Urothelium cell line (cell line): ENCODE measurements around the gene DESI2.

Source experiments
- DNase-seq: peaks from one replicate; pipeline ENCODE4 v3.0.0; 2011; ENCODE audit warnings: low spot score, mixed read lengths
- FAIRE-seq: peaks from 2 replicates; lab custom pipeline; 2011; peaks lifted over from hg19 to GRCh38; lab: Jason Lieb, UNC

Gene DESI2

DNA sequence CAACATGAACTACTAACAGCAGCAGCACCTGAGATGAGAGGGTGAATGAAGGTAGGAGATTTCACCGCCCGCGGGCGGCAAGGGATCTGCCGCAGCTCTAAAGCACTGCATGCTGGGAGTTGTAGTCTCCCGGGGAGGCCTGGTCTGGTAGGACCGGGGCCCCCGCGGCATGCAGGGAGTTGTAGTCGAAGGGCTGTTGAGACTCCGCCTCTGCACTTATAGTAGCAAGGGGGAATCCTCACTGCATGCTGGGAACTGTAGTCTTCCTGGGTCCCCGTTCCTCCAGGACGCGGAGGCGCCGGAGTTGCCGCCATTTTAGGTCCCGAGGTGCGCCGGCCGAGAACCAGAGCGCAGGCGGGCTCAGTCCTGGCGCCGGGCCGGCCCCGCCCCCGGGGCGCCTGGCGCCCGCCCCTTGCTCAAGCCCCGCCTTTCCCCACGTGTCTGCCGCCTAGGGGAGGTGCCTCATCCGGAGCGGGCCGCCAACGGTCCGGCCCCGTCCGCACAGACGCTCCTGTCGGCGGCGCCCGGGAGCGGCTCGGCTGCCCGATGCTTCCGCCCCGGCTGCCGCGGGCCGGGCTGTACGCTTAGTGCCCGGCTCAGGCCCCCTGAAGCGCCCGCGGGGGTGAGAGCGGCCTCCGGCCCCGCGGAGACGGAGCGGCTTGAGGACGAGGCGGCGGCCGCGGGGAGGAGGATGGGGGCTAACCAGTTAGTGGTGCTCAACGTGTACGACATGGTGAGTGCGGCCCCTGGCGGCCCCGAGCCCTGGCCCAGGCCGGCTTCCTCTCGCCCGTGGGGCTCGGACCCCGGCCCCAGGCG lies at the start of gene DESI2:
Gene DESI2, plus strand, starts transcription at position 504 of the 816 bp plus-strand sequence. Its CDS starts 188 bp downstream, at position 692.
- FAIRE-seq (no peak), DNase-seq (peak; percentile 98)

GRCh38 chr1:244603498-244603897 lies 49.4 kb upstream of the DESI2 start:
- no peak for FAIRE-seq
- peak; percentile 26 for DNase-seq

DNA sequence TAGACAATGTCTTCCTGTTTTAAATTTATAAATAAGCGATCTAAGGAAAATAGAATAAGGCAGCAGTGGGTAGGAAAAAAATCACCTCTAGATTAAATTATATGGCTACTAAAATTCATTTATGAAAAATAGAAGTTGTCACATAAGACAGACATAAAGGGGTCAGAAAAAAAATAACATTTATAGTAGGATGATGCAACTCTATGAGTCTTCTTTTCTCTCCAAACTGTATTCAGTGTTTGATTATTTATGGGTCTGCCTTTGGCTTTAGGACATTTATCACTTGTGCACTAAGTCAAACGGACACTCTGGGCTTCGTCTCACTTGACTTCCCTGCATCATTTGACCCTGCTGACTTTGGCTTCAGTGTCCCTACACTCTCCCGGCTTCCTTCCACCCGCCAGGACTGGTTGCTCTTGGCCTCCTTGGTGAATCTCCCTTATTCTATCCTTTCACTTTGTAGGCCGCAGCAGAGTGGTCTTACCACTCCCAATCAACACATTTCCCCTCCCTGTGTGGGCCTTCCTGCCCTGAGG lies 47.0 kb upstream of the DESI2 start:
- DNase-seq (no peak), FAIRE-seq (no peak)

DNA sequence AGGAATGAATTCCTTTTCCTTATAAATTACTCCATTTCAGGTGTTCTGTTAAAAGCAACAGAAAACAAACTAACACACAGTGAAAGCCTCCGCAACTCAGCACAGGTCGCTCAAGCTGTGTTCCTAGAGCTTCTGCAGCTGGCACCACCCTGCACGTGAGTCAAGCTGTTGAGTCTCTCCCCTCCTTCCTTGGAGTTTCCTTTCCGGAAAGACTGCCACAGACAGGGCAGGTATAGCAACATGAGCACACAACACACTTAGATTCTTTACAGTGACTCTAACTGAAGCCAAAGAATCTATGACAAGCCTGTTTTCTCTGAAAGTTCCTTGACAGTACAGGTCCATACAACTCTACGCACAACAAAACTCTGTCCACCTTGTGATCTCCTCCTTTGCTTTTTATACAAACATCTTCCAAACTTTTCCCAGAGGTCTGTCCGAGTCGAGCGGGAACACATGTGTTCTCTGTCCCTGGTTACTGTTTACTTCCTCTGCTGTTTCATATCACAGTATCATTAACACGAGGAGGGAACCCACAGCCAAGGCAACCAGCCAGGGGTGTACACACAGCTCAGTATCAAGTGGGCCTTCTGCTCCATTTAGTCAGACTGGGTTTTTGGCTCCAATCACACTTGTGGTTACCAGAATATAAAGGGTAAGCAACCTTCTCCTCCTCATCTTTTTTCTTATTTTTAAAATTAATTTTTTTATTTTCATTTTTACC lies 38.7 kb upstream of the DESI2 start:
- DNase-seq (no peak), FAIRE-seq (no peak)

- FAIRE-seq, result no peak
- no peak for DNase-seq
These were observed 38.0 kb upstream of the DESI2 start for GRCh38 chr1:244614879-244615278.

- no peak for DNase-seq
- no peak for FAIRE-seq
These were observed 37.6 kb upstream of the DESI2 start for GRCh38 chr1:244615301-244615700.

- DNase-seq, result no peak
- FAIRE-seq, result no peak
These were observed 26.2 kb upstream of the DESI2 start for GRCh38 chr1:244626709-244627108.

GRCh38 chr1:244628789-244629188 lies 24.1 kb upstream of the DESI2 start:
- FAIRE-seq, result no peak
- DNase-seq, result no peak

- no peak for FAIRE-seq
These were observed 19.8 kb upstream of the DESI2 start for GRCh38 chr1:244633140-244633539.

GRCh38 chr1:244634546-244634945 lies 18.4 kb upstream of the DESI2 start:
- no peak for DNase-seq
- no peak for FAIRE-seq

More at GRCh38 chr1:244633140-244633539, 19.8 kb upstream of the DESI2 start:
- DNase-seq, result no peak

DNA sequence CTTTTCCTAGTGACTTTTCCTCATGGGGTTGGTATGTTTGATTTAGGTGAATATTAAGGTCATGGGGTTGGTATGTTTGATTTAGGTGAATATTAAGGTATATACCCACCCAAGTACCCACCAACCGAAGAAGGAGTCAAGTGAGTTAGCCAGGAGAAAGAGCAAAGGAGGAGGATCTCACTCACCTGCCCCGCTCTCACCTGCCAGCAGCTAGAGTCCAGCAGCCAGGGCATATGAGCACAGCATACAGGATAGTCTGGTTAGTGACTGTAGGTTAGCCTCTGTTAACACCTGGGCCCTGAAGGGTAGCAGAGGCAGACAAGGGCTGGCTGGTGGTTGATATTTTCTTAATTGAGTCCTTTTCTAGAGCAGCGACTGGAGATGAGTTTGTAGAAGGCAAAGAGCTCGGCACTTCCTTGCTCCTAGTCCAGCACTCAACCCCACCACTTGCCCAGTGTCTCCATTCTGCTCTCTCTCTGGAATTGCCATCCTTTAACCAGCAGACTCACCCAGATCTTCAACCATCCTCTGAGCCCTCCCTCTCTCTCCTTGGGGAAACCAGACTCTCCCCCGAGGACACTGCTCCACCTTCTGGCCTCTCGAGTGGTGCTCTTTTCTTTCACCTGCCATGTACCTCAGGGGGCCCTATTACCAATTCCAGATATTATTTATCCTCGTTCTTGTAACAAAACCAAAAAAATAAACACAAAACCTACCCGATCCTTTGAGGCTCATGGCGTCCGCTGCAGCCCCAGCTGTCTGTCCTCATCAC lies 16.3 kb upstream of the DESI2 start:
- no peak for FAIRE-seq
- DNase-seq, result no peak

GRCh38 chr1:244639561-244639960 lies 13.4 kb upstream of the DESI2 start:
- FAIRE-seq (no peak), DNase-seq (no peak)

- no peak for DNase-seq
- no peak for FAIRE-seq
These were observed 12.0 kb upstream of the DESI2 start for GRCh38 chr1:244640917-244641316.

DNA sequence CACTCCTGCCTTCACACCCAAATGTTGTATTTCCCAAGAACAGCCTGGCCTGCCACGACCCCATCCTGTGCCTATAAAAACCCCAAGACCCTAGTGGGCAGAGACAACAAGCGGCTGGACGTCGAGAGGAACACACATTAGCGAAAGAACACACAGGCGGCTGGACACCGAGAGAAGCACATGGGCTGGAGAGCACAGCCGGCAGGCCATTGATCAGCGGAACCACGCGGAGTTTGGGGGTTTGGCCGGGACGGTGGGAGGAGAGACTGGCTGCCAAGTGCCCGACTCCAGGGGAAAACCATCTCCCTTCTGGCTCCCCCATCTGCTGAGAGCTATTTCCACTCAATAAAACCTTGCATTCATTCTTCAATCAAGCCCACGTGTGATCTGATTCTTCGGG lies 10.4 kb upstream of the DESI2 start:
- FAIRE-seq (peak; percentile 5), DNase-seq (no peak)

DNA sequence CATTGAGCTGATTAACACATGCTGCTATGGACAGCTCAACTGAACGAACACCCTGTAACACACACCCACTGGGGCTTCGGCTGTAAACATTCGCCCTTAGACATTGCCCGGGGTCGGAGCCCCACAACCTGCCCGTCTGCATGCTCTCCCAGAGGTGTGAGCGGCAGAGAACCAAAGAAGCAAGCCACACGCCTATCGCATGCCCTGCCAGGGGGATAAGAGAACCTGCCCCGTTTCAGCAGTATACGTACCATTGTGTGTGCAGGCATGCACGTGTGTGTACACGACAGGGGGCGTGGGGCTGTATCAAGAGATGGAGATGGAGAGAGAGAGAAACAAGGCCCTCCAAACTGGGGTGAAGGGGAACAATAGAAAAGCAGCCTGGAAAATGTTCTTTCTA lies 9.9 kb upstream of the DESI2 start:
- FAIRE-seq, result no peak
- DNase-seq, result no peak

GRCh38 chr1:244645414-244645813 lies 7.5 kb upstream of the DESI2 start:
- DNase-seq (no peak), FAIRE-seq (no peak)

- DNase-seq, result no peak
- no peak for FAIRE-seq
These were observed 7.0 kb upstream of the DESI2 start for GRCh38 chr1:244645890-244646289.

GRCh38 chr1:244647819-244648218 lies 5.1 kb upstream of the DESI2 start:
- FAIRE-seq (no peak), DNase-seq (no peak)

DNA sequence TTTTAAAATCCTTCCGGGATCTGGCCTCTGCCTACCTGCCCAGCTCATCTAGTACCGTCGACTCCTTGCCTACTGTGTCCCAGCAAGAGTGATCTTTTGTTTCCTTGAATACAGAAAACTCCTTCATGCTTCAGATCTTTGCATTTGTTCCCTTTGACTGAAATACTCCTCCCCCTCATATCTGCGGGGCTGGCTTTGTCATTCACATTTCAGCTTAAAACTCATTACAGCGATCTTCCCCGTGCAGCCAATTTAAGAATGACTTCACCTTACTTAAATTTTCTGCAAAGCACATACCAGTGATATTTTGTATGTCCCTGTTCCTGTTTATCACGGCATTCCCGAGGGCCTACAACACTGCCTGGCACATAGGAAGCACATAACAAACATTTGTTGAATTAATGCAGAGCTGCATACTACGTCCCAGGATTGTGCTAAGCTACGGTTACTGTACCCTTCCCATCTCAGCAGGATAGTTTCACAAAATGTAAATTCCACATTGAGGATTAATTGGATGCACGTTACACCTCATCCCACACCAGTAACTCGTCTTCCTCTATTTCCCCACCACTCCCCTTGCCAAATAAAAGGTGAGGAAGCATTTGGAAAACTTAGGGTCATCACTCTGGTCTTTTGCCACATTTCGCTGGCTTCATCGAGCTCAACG lies 837 bp upstream of the DESI2 start:
- no peak for FAIRE-seq
- DNase-seq, result no peak

DNA sequence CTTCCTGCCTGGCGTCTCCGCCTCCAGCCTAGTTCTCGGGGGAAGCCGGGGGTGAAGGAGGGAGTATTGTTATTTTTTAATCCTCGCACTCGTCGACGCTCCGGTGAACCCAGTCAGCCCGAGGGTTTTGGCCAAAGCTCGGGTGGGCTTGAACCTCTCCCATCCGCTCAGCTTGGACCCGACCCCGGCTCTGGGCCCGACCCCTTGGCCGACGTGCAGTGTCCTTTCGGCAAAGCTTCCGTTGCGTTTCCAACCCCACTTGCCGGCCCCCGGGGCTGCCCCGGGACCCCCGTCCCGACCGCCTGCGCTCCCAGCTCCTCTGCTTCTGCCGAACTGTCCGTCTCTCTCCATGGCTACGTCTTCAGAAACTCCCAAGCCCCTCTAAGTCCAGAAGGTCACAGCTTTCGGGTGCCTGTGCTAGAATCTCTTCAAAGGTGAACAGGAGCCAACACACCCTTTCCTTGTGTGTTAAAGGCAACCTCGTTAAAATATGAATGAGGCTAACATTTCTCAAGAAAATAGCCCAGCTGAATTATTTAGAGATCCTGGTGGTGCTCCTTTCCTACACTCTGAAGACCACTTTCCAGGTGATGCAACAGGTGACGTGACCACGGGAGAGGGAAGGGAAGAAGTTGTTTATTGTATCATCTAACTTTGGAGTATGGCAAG lies 647 bp downstream of the DESI2 start:
- DNase-seq (peak; percentile 11), FAIRE-seq (no peak)
